Adrenal gland (tissue), 12 donors: ENCODE results near the gene VSIG10L. TPM values are rescaled to one million over a fixed set of nuclear protein-coding genes. Genes with fewer than 3 reads are reported as not detected.

ENCODE experiments used
- DNase-seq, 7 donors: peaks; one replicate each; pipeline ENCODE4 v3.0.0-alpha.2; 2019 to 2020
- H3K27ac ChIP-seq, 5 donors: fragments of 200-600 bp; sonication (generic) in 4 of 5; 1 replicate in 3 of 5; 2 replicates in 2 of 5; pipeline versions ENCODE4 v1.5.1 to v1.8.0; 2016 to 2020; ENCODE audit warnings: mild to moderate bottlenecking in 1 of 5
- H3K27me3 ChIP-seq: fragments of 200-600 bp; 2 replicates; pipeline ENCODE4 v1.8.0; 2021
- H3K36me3 ChIP-seq, 2 donors: fragments of 200-600 bp; replicated peaks in 1 of 2; 1 replicate in 1 of 2; 2 replicates in 1 of 2; pipeline versions ENCODE4 v1.5.1 to v1.8.0; 2018 to 2022
- H3K4me1 ChIP-seq, 2 donors: fragments of 200-600 bp; replicated peaks in 1 of 2; 1 replicate in 1 of 2; 2 replicates in 1 of 2; pipeline versions ENCODE4 v1.5.1 to v1.8.0; 2018 to 2021
- H3K4me3 ChIP-seq, 4 donors: fragments of 200-600 bp; sonication (generic) in 3 of 4; one replicate each; pipeline ENCODE4 v1.5.1; 2016 to 2018
- H3K9me3 ChIP-seq, 3 donors: fragments of 200-600 bp; sonication (generic) in 1 of 3; replicated peaks in 1 of 3; 1 replicate in 2 of 3; 2 replicates in 1 of 3; pipeline versions ENCODE4 v1.5.1 to v1.8.0; 2016 to 2021
- CTCF ChIP-seq, 6 experiments: fragments of 450-650 bp in 4 of 6; fragments of 200-600 bp in 2 of 6; sonication (generic) in 1 of 6; IDR thresholded peaks; 1 replicate in 5 of 6; 2 replicates in 1 of 6; pipeline versions ENCODE4 v1.5.1 to v1.8.0; 2016 to 2021; ENCODE audit warnings: antibody characterized with exemption in 6 of 6, mild to moderate bottlenecking in 2 of 6, moderate library complexity in 1 of 6
- POLR2A ChIP-seq, 2 donors: fragments of 450-650 bp; IDR thresholded peaks; one replicate each; pipeline ENCODE4 v1.6.1; 2017; ENCODE audit warnings: antibody characterized with exemption in 2 of 2, mild to moderate bottlenecking in 2 of 2, moderate library complexity in 1 of 2
- WGBS, 4 donors: extraction: QIAGEN DNeasy Blood & Tissue Kit in 2 of 4; methylation state at CpG; one replicate each; pipeline versions ENCODE4 v1.1.5 to v1.1.7; 2013 to 2017; 5-methylcytosine and 5-hydroxymethylcytosine counted together
- intact Hi-C, 2 donors: fragments of 100-400 bp; cut with DNase I; formaldehyde crosslinking; loops; one replicate each; pipeline versions ENCODE4 v1.14.1 to v1.15.0; 2022 to 2023
- polyA plus RNA-seq, 3 donors: library from polyadenylated mRNA; stranded (reverse); fragments of 200-250 nt in 2 of 3; fragments of 350-450 nt in 1 of 3; fragmentation: Illumina TruSeq in 1 of 3; extraction: RNeasy Lipid Tissue Mini Kit (QIAGEN cat#74804) in 1 of 3; gene quantifications; one replicate each; pipeline ENCODE4 v1.2.3, GENCODE V29; 2013 to 2014
- total RNA-seq, 9 donors: library from RNA; depleted of rRNA in 4 of 9; stranded (reverse); fragments of >200 nt in 4 of 9; fragments of 120-200 nt in 1 of 9; fragmentation: NEBNext Ultra II Directional in 1 of 9; extraction: Animal tissue kit (Norgen Biotek cat#: 25700) in 1 of 9; gene quantifications; one replicate each; pipeline versions ENCODE4 v1.1.0 to v1.2.4, GENCODE V29; 2013 to 2023
- donor health status: healthy with polysubstance abuse.
- donor health status: Bipolar disorder and iron deficiency.
- donor health status: DM: yes; HTN: yes; CAD: no.
- donor health status: DM: no; HTN: no; CAD: no.
- donor health status: DM: no; HTN: no; CAD: no.
- donor health status: DM: yes; HTN: yes; CAD: no.

VSIG10L gene
- total and polyA plus RNA-seq, 12 donors = 1.0 to 6.0 (median 2.7) TPM

GRCh38 chr19:51320280-51320657, 21.7 kb downstream of the VSIG10L start:
- intact Hi-C loops = no loop called here
- peak in 3 of 7 donors; percentile 35 to 68 (median 38) for DNase-seq
- Histone ChIP-seq H3K27ac (no peak overlapping the region), H3K4me3 (no peak overlapping the region), H3K36me3 (no peaks in the 10 kb centered on the region), H3K4me1 (peaks cover 0 to 4% of the 10 kb centered on the region in 2 donors), H3K27me3 (no peaks in the 10 kb centered on the region), H3K9me3 (no peaks in the 10 kb centered on the region)
- WGBS, 4 donors = 4 to 35% (median 14%) methylated on average over 4 to 14 of the region's 14 CpGs
- TF ChIP-seq CTCF (IDR thresholded peaks at IDR 0.05) (no peak), POLR2A (IDR thresholded peaks at IDR 0.05) (no peak)

- Histone ChIP-seq H3K4me1 (peaks cover 0 to 4% of the 10 kb centered on the region in 2 donors), H3K27ac (no peak overlapping the region), H3K9me3 (no peaks in the 10 kb centered on the region), H3K27me3 (no peaks in the 10 kb centered on the region), H3K4me3 (no peak overlapping the region), H3K36me3 (no peaks in the 10 kb centered on the region)
- intact Hi-C loops = no loop called here
- no peak for TF ChIP-seq CTCF (IDR thresholded peaks at IDR 0.05)
- TF ChIP-seq POLR2A (IDR thresholded peaks at IDR 0.05) = no peak
- no peak for DNase-seq
- 47 to 76% (median 74%) methylated on average over 9 to 14 of the region's 14 CpGs for WGBS, 4 donors
These were observed 22.2 kb downstream of the VSIG10L start for GRCh38 chr19:51319649-51320279.

- Histone ChIP-seq H3K36me3 (no peaks in the 10 kb centered on the region), H3K27me3 (no peaks in the 10 kb centered on the region), H3K4me1 (peaks cover 0 to 4% of the 10 kb centered on the region in 2 donors), H3K4me3 (no peak overlapping the region), H3K9me3 (no peaks in the 10 kb centered on the region), H3K27ac (no peak overlapping the region)
- no peak for TF ChIP-seq CTCF (IDR thresholded peaks at IDR 0.05)
- no peak for TF ChIP-seq POLR2A (IDR thresholded peaks at IDR 0.05)
- intact Hi-C loops = no loop called here
- WGBS, 4 donors = 58 to 66% (median 62%) methylated on average over 20 to 23 of the region's 23 CpGs
- no peak for DNase-seq
These were observed 23.0 kb downstream of the VSIG10L start for GRCh38 chr19:51318687-51319648.

- no peaks in the 10 kb centered on the region for H3K36me3 ChIP-seq
- H3K4me1 ChIP-seq = peaks cover 0 to 4% of the 10 kb centered on the region in 2 donors
- intact Hi-C loops = no loop called here
- WGBS, 4 donors = 78 to 100% (median 86%) methylated on average over 1 of the region's 1 CpG
- DNase-seq = no peak
- no peaks in the 10 kb centered on the region for H3K27me3 ChIP-seq
- no peak overlapping the region for H3K4me3 ChIP-seq
- H3K27ac ChIP-seq = no peak overlapping the region
- TF ChIP-seq CTCF (IDR thresholded peaks at IDR 0.05) = no peak
- TF ChIP-seq POLR2A (IDR thresholded peaks at IDR 0.05) = no peak
- H3K9me3 ChIP-seq = no peaks in the 10 kb centered on the region
These were observed 24.0 kb downstream of the VSIG10L start for GRCh38 chr19:51317968-51318367.
